ENCODE results near the gene EIF4B. TPM values are rescaled to one million over a fixed set of nuclear protein-coding genes. Genes with fewer than 3 reads are reported as not detected.
"Not testable (repeated sequence)": the region's sequence is repeated elsewhere in the genome, so short reads cannot be mapped to it uniquely, and the experiment has no call there.

The EIF4B gene, protein sequence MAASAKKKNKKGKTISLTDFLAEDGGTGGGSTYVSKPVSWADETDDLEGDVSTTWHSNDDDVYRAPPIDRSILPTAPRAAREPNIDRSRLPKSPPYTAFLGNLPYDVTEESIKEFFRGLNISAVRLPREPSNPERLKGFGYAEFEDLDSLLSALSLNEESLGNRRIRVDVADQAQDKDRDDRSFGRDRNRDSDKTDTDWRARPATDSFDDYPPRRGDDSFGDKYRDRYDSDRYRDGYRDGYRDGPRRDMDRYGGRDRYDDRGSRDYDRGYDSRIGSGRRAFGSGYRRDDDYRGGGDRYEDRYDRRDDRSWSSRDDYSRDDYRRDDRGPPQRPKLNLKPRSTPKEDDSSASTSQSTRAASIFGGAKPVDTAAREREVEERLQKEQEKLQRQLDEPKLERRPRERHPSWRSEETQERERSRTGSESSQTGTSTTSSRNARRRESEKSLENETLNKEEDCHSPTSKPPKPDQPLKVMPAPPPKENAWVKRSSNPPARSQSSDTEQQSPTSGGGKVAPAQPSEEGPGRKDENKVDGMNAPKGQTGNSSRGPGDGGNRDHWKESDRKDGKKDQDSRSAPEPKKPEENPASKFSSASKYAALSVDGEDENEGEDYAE
- 546 TPM for total RNA-seq

DNA sequence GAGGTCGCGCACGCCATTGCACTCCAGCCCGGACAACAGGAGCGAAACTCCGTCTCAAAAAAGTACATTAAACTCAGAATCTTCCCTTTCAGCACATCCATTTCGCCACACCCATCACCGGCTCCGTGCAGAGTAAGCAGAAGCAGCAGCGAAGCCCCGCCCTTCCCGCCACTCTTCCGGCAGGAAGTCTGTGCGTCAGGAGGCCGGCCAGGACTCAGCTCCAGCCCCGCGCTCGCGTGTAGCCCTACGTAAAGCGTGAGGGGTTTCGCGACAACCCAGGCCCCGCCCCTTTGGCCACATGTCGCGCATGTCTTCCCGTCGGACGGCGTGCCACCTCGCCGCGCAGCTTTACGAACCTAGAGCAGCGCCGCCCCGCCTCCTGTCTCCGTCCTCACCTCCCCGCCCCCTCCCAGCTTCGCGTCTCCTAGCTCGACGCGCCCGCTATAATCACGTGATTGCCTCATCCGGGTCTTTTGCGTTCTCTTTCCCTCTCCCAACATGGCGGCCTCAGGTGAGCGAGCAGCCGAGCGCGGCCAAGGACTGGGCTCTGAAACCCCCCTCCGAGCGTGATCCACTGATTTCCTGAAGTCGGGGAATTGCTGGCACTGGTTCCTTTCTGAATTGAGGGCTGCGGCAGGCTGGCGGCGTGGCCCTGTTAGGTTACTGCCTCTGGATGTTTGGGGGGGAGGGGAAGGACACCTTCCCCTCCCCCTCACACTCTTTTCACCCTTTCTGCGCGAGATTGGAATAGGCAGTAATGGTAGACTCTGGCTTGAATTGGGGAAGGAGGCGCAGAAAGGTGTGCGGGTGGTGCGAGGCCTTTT lies at the start of gene EIF4B:
TSS of gene EIF4B (plus strand) at position 471 of the 824 bp plus-strand sequence. CDS start at position 499, 28 bp downstream.
- peak; percentile 100 for DNase-seq (ENCODE audit: low spot score)

DNA sequence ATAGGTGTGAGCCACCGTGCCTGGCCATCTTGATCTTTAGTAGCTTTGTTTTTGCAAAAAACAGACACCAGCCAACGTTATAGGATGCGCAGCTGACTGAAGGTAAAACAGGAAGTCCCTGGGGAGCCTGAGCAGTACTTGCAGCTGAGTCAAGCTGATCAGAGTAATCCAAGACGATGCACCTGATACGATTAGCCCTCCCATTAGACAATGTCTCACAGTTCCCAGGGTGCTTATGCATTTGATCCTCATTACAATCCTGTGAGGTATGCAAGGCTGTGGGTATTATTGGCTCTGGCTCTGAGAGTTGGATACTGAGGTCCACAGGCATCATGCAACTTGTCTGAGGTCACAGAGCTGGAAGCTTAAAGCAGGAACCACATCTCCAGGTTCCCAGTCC lies 49.3 kb upstream of the EIF4B start:
- DNase-seq (ENCODE audit: low spot score), result no peak

DNA sequence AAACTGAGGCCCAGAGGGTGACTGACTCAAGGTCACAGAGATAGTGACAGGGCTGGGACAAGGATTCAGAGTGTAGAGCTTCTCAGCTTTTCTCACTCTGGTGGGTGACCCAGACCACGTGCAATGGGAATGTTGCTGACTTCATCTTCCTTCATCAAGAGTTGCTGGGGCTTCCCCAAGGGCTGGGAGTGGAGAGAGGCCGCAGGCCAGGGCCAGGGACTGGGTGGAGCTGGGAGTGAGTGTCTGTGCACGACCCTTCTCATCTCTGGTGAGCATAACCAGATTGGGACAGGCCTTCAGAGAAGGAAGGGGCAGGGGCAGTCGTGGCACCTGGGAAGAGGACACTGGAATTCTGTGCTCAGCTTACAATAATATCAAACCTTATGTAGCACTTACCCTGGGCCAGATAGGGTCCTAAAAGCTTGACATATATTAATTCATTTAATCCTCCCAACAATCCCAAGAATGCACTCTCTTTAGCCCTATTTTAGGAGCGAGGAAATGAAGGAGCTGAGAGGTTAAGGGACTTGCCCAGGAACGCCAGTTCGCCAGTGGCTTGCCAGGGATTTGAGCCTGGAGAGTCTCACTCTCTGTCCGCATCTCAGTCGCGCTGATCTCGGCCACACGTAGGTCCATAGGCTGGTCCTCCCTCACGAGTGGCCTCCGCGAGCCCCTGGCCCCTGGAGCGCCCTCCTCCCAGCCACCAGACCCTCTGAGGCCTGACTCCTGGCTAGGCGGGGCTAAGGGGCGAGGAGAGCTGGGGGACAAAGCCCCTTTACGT lies 41.5 kb upstream of the EIF4B start:
- no peak for DNase-seq (ENCODE audit: low spot score)

DNA sequence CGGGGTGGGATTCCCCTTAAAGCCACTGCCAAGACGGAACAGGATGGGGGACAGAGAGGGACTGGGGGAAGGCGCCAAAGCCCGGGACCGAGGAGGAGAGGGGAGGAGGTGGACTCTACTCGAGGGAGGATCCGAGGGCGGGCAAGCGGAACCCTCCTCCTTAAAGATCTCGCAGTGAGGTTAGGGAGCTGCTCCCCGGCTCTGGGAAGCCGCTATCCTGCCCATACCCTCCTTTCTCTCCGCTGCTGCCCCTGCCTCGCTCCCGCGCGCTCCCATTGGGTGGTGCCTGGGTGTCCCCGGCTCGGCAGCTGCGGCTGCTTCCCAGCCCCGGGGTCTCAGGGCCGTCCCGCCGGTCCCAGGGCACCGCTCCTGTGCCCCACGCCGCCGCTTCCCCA lies 40.9 kb upstream of the EIF4B start:
- DNase-seq (ENCODE audit: low spot score), result no peak

DNA sequence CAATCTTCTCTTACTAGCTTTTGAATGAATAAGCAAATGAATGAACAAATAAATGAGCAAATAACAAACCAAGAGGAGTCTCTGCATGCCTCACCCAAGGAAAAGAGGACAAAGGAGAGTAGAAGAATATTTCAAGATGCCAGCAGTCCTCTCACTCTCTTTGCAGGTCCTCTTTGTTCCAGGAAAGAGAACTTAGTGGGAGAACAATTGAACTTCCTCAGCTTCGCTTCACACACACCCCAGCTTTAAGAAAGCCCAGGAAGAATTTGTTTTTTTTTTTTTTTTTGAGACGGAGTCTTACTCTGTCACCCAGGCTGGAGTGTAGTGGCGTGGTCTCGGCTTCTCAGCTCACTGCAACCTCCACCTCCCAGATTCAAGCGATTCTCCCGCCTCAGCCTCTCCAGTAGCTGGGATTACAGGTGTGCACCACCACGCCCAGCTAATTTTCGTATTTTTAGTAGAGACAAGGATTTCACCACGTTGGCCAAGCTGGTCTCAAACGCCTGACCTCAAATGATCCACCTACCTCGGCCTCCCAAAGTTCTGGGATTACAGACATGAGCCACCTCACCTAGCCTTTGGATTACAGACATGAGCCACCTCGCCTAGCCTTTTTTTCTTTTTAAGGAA lies 37.0 kb upstream of the EIF4B start:
- DNase-seq (ENCODE audit: low spot score), result no peak

DNA sequence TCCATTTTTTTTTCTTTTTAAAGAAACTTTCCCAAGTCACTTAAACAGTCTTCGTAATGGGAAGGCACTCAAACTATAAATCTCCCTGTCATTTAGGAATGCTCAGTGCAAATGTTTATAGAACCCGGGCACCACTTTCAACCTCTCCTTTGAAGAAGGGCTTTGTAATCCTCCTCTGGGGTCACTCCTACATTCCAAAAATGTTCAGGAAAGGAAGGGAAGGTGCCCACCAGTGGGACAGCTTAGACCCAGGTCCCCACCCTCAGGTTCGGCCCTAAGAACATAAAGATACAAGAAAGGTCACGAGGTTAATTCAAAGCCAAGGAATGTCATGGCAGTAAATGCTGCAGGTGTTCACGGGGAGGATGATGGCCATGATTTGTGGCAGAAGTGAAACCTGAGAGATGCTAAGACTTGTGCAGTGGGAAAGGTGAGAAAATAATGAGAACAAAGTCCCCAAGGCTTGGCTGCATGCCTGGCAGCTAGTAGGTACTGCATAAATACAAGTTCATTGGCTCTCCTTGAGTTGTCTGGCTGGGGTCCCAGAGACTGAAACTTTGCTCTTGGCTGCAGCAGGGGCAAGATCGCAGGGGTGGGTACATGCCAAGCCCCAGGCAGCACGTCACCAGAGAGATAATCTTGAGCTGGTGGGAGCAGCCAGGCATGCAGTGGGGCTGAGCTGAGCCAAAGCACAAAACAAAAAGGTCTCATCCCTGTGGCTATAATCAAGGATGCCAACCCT lies 36.3 kb upstream of the EIF4B start:
- peak; percentile 90 for DNase-seq (ENCODE audit: low spot score)

DNA sequence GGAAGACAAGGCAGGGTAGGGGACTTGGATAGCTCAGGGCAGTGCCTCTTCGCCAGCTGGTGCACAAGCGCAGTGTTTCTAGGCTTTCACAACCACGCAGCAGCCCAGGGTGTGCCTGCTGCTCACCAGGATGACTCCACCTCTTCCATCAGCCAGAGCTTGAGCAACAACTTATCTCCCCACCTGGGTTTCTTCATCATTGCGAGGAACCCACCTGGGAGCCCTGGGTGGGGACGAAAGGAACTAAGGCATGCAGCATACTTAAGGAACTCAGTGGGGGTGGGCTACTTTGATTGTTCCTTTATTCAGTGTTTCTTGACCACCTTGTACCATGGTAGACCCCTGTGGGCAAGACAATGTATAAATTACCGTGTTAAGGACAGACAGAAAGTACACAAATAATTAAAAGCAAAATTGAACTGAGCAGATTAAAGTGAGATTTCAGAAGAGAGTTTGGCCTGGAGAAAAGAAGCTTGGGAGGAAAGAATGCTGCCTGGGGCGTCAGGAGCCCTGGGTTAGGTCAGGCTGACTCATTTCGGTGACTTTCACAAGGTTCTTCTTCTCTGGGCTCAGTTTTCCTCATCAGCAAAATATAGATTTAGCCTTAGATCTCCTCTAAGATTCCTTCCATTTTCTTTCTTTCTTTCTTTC lies 34.5 kb upstream of the EIF4B start:
- no peak for DNase-seq (ENCODE audit: low spot score)

DNA sequence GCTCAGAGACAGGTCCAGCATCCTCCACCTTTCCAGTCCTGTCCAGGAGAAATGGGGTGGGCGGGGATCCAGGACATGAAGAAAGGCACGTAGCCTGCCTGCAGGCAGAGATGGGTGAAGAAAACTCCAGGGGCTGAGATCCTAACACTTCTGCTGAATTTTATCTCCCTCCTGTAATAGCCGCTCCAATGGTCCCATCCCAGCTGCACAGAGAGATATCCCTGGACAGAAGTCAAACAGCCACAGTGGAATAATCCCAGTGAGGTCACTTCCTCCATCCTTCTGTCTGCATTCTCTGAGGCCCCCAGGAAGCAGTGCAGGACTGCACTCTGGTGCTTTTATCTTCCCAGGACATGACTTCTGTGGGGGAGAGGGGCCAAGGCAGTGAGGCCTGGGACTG lies 31.1 kb upstream of the EIF4B start:
- no peak for DNase-seq (ENCODE audit: low spot score)

DNA sequence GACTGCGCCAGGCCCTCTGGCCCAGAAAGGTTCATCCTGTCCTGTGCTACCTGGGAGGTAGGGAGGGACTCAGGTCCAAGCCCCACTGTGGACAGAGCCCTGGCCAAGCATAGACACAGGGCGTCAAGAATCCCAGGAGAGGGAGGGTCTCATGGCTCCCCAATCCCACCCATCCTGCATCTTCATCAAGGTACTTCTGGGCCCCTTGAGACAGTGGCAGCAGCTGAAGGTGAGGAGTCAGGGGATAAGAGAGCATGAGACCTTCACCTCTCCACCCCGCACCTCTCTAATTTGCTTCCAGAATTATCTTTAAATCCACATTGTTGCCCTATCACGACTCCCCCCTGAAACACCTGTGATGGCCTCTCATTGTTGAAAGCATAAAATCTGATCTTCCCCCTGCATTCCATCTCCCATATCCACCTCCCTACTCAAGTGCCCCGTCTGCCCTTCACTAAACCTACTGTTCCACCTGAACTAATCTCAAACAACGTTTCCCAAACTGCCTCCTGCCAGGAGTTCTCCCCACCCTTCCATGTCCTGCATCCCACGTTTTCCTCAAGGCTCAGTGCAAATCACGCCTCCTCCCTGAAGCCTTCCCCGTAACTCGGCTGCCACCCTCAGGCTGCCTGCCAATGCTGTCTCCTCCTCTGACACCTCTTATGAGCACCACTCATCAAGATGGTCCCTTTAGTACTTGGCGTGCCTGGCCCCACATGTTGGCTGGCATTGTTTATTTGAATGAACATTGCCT lies 30.3 kb upstream of the EIF4B start:
- peak; percentile 48 for DNase-seq (ENCODE audit: low spot score)

DNA sequence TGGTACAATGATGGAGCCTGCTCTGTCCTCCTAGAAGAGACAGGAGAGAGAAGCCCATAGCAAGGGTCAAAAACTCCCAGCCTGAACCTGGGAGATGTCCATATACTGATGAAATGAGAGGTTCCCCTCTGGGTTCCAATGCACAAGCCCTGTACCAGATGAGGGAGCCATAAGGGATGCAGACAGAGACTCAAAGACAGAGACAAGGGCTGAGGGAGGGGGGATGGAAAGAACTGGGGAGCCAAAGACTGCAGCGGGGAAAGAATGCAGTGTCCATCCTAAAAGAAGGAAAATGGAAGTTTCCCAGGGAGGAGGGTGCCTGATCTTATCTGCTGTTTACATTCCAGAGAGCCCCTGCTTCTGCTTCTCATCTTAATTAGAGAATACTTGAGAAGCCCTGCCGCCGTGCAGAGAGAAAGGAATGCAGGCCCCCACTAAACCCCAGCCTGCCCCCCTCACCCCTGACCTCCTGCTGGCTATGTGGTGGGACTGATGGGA lies 29.6 kb upstream of the EIF4B start:
- DNase-seq (ENCODE audit: low spot score), result peak; percentile 19

DNA sequence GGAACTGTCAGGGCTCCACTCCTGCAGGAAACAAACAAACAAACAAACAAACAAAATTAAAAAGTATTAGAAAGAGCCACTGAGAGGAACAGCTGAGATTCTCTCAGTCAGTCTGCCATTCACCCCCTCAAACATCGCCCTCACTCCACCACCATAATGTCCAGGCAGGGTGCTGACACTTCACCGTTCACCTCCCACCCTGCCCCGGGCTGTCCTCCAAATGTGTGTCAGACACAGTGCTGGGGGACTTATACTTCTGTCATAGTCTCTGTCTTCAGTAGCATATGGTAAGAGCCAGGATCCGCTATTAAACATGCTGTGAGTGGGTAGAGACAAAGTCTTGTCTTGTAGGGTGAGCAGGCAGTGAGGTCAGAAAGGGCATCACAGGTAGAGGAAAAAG lies 29.1 kb upstream of the EIF4B start:
- no peak for DNase-seq (ENCODE audit: low spot score)

DNA sequence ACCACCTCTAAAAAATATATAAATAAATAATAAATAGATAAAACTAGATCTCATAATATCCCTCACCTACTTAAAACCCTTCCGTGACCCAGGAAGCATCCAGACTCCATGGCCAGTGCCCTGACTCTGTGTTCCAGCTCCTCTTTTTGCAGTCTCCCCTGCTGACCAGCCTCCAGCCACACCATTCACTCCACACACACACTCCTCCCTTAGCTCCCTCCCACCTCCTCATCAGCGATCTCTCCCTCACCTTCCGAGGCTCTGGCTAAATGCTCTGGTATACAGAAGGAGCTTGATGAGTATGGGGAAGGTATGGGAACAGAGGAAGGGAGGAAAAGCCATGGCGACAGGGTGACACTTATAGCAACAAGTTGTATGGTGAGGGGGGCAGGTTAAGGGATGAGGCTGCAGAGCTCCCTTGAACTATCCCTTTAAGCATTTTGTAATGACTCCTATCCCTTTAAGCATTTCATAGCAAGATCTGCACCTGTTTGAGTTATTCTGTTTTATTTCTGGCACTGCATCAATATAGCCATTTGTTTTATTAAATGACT lies 26.1 kb upstream of the EIF4B start:
- DNase-seq (ENCODE audit: low spot score), result no peak

DNA sequence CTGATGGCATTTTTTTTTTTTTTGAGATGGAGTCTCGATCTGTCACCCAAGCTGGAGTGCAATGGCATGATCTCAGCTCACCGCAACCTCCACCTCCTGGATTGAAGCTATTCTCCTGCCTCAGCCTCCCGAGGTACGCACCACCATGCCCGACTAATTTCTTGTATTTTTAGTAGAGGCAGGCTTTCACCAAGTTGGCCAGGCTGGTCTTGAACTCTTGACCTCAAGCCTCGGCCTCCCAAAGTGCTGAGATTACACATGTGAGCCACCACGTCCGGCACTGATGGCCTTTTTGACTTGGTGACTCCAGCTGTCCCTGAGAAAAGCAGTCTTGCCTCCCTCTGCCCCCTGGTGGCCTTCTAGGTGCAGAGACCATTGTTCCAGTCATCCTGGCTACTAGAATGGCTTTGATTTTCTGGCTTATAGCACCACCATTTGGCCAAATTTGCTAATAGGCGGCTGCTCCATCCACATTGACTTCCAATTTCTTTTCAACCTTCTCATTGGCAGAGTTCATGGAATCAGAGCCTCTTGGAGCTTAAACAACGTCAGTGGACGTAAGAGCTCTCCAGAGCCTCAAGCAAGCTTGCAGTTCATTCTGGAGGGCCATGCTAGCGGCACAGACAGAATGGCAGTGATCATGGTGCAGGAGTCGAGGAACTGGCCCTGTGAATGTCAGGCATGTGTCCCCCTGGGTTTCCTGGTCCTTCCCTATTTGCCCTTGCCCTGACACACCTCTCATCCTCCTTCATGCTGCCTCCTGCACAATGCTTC lies 25.4 kb upstream of the EIF4B start:
- peak; percentile 94 for DNase-seq (ENCODE audit: low spot score)

DNA sequence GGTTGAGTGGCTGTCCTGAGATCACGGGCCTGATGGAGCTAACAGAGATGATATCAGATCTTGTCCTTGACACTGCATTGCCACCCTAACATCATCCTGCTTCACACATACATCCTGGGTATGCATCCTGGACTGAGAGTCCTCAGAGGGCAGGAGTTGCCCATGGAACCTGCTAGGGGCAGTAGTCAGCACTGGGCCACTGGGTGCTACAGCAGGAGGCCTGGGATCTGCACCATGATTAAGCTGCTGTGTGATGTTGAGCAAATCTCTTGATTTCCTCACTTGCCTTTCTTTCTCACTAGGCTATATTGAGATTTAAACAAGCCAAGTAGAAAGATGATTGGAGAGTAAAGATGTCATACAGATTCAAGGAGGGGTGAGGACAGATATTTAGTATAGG lies 22.1 kb upstream of the EIF4B start:
- no peak for DNase-seq (ENCODE audit: low spot score)

DNA sequence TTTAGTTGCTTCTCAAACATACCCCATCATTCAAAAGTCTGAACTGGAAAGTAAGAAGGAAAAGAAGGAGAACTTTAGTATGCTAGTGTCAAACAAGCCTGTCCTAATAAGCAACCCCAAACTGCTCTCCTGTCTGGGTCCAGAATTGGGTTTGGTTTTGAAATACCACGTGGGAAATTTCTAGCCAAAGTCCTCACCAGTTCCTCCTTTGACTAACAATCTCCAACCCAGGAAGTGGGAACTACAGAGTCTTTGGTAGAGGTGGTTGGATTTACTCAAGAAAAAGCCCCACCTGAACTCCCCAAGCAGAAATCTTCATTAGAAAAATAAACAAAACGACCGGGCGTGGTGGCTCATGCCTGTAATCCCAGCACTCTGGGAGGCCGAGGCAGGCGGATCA lies 17.4 kb upstream of the EIF4B start:
- no peak for DNase-seq (ENCODE audit: low spot score)

DNA sequence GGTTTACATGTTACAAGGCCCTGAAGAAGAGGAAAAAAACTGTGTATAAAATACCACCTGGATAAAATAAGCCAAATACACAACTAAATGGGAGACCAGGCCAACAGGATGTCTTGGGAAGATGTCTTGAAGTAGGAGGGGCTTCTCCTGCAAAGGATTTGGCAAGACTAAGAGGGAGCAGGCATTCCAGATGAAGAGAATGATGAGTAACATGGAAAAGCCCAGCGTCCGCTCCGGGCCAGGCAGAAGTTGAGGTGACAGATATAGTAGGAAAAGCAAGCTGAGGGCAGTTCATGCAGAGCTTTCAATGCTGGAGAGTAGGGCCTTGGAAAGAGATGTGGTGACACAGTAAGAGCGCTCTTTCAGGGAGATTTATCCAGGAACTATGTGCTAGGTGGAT lies 16.1 kb upstream of the EIF4B start:
- no peak for DNase-seq (ENCODE audit: low spot score)

DNA sequence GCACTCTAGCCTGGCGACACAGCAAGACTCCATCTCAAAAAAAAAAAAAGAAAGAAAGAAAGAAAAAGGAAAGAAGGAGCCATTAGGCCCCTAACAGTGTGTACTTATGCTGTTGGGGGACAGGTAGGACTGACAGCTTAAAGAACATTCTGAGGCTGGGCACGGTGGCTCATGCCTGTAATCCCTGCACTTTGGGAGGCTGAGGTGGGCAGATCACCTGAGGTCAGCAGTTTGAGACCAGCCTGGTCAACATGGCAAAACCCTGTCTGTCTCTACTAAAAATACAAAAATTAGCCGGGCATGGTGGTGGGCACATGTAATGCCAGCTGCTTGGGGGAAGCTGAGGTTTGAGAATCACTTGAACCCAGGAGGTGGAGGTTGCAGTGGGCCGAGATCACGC lies 14.0 kb upstream of the EIF4B start:
- DNase-seq (ENCODE audit: low spot score), result not testable (repeated sequence)

Measured in mucosa of gallbladder (tissue), 1 donor.